ENCODE data around the gene TPSG1. TPM values are rescaled to one million over a fixed set of nuclear protein-coding genes. Genes with fewer than 3 reads are reported as not detected.
"Not testable (repeated sequence)": the region's sequence is repeated elsewhere in the genome, so short reads cannot be mapped to it uniquely, and the experiment has no call there.

TPSG1 gene
- total and polyA plus RNA-seq, 10 of the 15 experiments (the other 5 are each of a cell fraction or from before 2014, with no cell fraction given) = not detected

GRCh38 chr16:1244881-1245280, 19.8 kb upstream of the TPSG1 start:
- WGBS (ENCODE audit: insufficient coverage, insufficient replicate concordance, low lambda C conversion rate, missing lambda C conversion rate) = 32% methylated on average over 11 of the region's 12 CpGs
- TF ChIP-seq, protein P1, sequence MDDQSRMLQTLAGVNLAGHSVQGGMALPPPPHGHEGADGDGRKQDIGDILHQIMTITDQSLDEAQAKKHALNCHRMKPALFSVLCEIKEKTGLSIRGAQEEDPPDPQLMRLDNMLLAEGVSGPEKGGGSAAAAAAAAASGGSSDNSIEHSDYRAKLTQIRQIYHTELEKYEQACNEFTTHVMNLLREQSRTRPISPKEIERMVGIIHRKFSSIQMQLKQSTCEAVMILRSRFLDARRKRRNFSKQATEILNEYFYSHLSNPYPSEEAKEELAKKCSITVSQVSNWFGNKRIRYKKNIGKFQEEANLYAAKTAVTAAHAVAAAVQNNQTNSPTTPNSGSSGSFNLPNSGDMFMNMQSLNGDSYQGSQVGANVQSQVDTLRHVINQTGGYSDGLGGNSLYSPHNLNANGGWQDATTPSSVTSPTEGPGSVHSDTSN (IDR thresholded peaks at IDR 0.05; ENCODE audit: insufficient replicate concordance, low read depth, low read length) = no peak
- TF ChIP-seq, protein P2, sequence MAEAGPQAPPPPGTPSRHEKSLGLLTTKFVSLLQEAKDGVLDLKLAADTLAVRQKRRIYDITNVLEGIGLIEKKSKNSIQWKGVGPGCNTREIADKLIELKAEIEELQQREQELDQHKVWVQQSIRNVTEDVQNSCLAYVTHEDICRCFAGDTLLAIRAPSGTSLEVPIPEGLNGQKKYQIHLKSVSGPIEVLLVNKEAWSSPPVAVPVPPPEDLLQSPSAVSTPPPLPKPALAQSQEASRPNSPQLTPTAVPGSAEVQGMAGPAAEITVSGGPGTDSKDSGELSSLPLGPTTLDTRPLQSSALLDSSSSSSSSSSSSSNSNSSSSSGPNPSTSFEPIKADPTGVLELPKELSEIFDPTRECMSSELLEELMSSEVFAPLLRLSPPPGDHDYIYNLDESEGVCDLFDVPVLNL (IDR thresholded peaks at IDR 0.05; ENCODE audit: low read depth, low read length) = no peak
- no peak for TF ChIP-seq GATAD2B (conservative IDR thresholded peaks at IDR 0.05; ENCODE audit: low read depth)
- TF ChIP-seq RB1 (IDR thresholded peaks at IDR 0.05; ENCODE audit: borderline replicate concordance) = no peak
- TF ChIP-seq NR2C1 (IDR thresholded peaks at IDR 0.05) = no peak
- TF ChIP-seq TBL1XR1 (IDR thresholded peaks at IDR 0.05; ENCODE audit: low read depth, low read length) = no peak
- TF ChIP-seq NFXL1 (IDR thresholded peaks at IDR 0.05; ENCODE audit: borderline replicate concordance) = no peak
- TF ChIP-seq BCL3 (IDR thresholded peaks at IDR 0.05; ENCODE audit: borderline replicate concordance, insufficient read depth, low read depth, low read length, poor library complexity, severe bottlenecking) = no peak
- no peak for TF ChIP-seq MYC (IDR thresholded peaks at IDR 0.05; ENCODE audit: insufficient read depth, insufficient read length, insufficient replicate concordance, low read length, severe bottlenecking)
- Histone ChIP-seq H3K4me2 (ENCODE audit: control insufficient read depth, insufficient read depth) (no peak overlapping the region), H3K9me3 (replicated peaks; ENCODE audit: control insufficient read depth, insufficient read depth, low read length) (no peaks in the 10 kb centered on the region), H3K9ac (ENCODE audit: control insufficient read depth, insufficient read depth, low read length) (no peak overlapping the region), H3K79me2 (ENCODE audit: control insufficient read depth, insufficient read depth, low read length) (no peaks in the 10 kb centered on the region), H2AFZ (ENCODE audit: control insufficient read depth, low read depth, low read length) (no peak overlapping the region), H3K27me3 (replicated peaks in 1 of 2; ENCODE audit: control insufficient read depth in 2 of 2, insufficient read depth in 2 of 2, low read length in 1 of 2) (no peaks in the 10 kb centered on the region), H3K36me3 (ENCODE audit: control insufficient read depth in 2 of 2, insufficient read depth in 2 of 2, low read length in 1 of 2) (no peaks in the 10 kb centered on the region), H4K20me1 (ENCODE audit: control insufficient read depth, insufficient read depth) (no peaks in the 10 kb centered on the region), H3K4me1 (ENCODE audit: control insufficient read depth, insufficient read depth, low read length) (no peaks in the 10 kb centered on the region), H3K27ac (ENCODE audit: control insufficient read depth, insufficient read depth) (no peak overlapping the region), H3K4me3 (no peak overlapping the region)
- ATAC-seq = no peak
- no peak for FAIRE-seq
- CTCF ChIA-PET = no interaction called here
- BruUV-seq (replicated peaks) = no TSS peak
- intact Hi-C loops (cut with micrococcal nuclease; ENCODE audit: unreplicated experiment) (no loop called here), in situ Hi-C loops (cut with MboI) (no loop called here)
- SMC1A ChIA-PET (ENCODE audit: uncharacterized antibody, unreplicated experiment) = no interaction called here
- no peak for DNase-seq (ENCODE audit: low read depth, low spot score)
- RAD21 ChIA-PET (ENCODE audit: unreplicated experiment) = no interaction called here
- POLR2A ChIA-PET = no interaction called here

DNA sequence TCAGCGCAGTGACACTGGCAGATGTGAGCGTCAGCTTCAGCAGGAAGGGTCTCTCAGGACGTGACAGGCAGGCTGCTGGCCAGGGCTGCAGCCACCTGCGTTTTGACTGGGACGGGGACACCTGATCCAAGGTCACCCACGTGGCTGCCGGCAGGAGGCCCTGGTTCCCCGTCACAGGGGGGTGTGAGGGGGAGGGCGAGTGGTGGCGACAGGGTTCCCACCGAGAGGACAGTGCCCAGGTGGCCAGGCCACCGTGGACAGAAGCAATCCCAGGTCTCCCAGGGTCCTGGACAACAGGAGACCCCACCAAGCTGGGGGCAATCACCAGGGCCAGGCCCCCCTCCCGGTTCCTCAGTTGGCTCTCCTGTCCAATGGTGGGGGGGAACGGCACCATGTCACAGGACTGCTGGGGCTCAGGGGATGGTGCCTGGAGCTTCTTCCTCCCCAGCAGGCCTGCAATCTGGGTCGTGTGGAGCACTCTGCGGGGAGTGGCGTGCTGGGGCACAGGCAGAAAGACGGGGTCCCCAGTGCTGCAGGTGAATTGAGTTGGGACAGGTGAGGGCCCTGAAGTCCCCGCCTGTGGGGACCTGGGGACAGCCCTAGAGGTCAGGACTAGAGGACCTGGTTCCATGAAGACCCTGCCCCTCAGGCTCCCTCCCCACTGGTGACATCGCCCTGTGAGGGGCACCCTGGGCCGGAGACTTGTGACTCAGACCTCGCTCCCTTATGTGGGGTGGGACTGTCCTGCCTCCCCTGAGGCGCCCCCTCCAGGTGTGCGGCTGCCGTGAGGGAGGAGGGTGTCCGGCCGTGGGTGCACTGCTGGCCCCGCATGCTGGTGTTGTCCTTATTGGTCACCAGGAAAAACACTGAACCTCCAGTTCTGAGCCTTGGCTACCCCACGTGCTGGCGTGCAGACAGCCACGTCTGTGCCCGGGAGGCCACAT, 19.1 kb upstream of the TPSG1 start:
- intact Hi-C loops (cut with micrococcal nuclease; ENCODE audit: unreplicated experiment); H3K9me3 ChIP-seq (replicated peaks; ENCODE audit: control insufficient read depth, insufficient read depth, low read length); H3K4me3 ChIP-seq; H3K4me1 ChIP-seq (ENCODE audit: control insufficient read depth, insufficient read depth, low read length); SMC1A ChIA-PET (ENCODE audit: uncharacterized antibody, unreplicated experiment); BruUV-seq (replicated peaks); H3K27ac ChIP-seq (ENCODE audit: control insufficient read depth, insufficient read depth); H3K4me2 ChIP-seq (ENCODE audit: control insufficient read depth, insufficient read depth); H3K9ac ChIP-seq (ENCODE audit: control insufficient read depth, insufficient read depth, low read length); H2AFZ ChIP-seq (ENCODE audit: control insufficient read depth, low read depth, low read length); in situ Hi-C loops (cut with MboI); CTCF ChIA-PET; H3K27me3 ChIP-seq (replicated peaks in 1 of 2; ENCODE audit: control insufficient read depth in 2 of 2, insufficient read depth in 2 of 2, low read length in 1 of 2); ATAC-seq; H3K79me2 ChIP-seq (ENCODE audit: control insufficient read depth, insufficient read depth, low read length); H3K36me3 ChIP-seq (ENCODE audit: control insufficient read depth in 2 of 2, insufficient read depth in 2 of 2, low read length in 1 of 2); DNase-seq (ENCODE audit: low read depth, low spot score); H4K20me1 ChIP-seq (ENCODE audit: control insufficient read depth, insufficient read depth); FAIRE-seq; POLR2A ChIA-PET; RAD21 ChIA-PET (ENCODE audit: unreplicated experiment): not testable (repeated sequence)
- WGBS (ENCODE audit: insufficient coverage, insufficient replicate concordance, low lambda C conversion rate, missing lambda C conversion rate) = 26% methylated on average over 21 of the region's 32 CpGs

Data from GM12878 (cell line).